ENCODE measurements around the gene TOP2B.

Gene TOP2B

GRCh38 chr3:25631989-25632388 is 32.7 kb downstream of the TOP2B start:
- FAIRE-seq (no peak), DNase-seq (ENCODE audit: insufficient read length, low spot score) (no peak)

GRCh38 chr3:25621087-25621486 is 43.6 kb downstream of the TOP2B start:
- no peak for DNase-seq (ENCODE audit: insufficient read length, low spot score)
- FAIRE-seq = no peak

GRCh38 chr3:25620493-25620892 is 44.2 kb downstream of the TOP2B start:
- FAIRE-seq (no peak), DNase-seq (ENCODE audit: insufficient read length, low spot score) (no peak)

- DNase-seq (ENCODE audit: insufficient read length, low spot score) = no peak
- FAIRE-seq = no peak
Measured at GRCh38 chr3:25619382-25619781, 45.3 kb downstream of the TOP2B start.

- FAIRE-seq (no peak), DNase-seq (ENCODE audit: insufficient read length, low spot score) (no peak)
Measured at GRCh38 chr3:25618028-25618427, 46.7 kb downstream of the TOP2B start.

GRCh38 chr3:25611193-25611592 is 53.5 kb downstream of the TOP2B start:
- no peak for FAIRE-seq
- no peak for DNase-seq (ENCODE audit: insufficient read length, low spot score)

GRCh38 chr3:25610779-25611178 is 53.9 kb downstream of the TOP2B start:
- DNase-seq (ENCODE audit: insufficient read length, low spot score) (no peak), FAIRE-seq (no peak)

GRCh38 chr3:25610167-25610566 is 54.5 kb downstream of the TOP2B start:
- no peak for FAIRE-seq
- DNase-seq (ENCODE audit: insufficient read length, low spot score) = no peak

- DNase-seq (ENCODE audit: insufficient read length, low spot score) (peak; percentile 46), FAIRE-seq (no peak)
Measured at GRCh38 chr3:25604107-25604805, 60.5 kb downstream of the TOP2B start.

- no peak for DNase-seq (ENCODE audit: insufficient read length, low spot score)
Measured at GRCh38 chr3:25603703-25604102, 61.0 kb downstream of the TOP2B start.

GRCh38 chr3:25597535-25598101 is 67.1 kb downstream of the TOP2B start:
- DNase-seq (ENCODE audit: insufficient read length, low spot score) = no peak
- no peak for FAIRE-seq

More at GRCh38 chr3:25603703-25604102, 61.0 kb downstream of the TOP2B start:
- FAIRE-seq = no peak

- peak; percentile 22 for DNase-seq (ENCODE audit: insufficient read length, low spot score)
Measured at GRCh38 chr3:25594007-25594502, 70.7 kb downstream of the TOP2B start.

GRCh38 chr3:25593001-25593400 is 71.7 kb downstream of the TOP2B start:
- DNase-seq (ENCODE audit: insufficient read length, low spot score) (no peak), FAIRE-seq (no peak)

More at GRCh38 chr3:25594007-25594502, 70.7 kb downstream of the TOP2B start:
- no peak for FAIRE-seq

GRCh38 chr3:25592510-25592968 is 72.2 kb downstream of the TOP2B start:
- DNase-seq (ENCODE audit: insufficient read length, low spot score) (no peak), FAIRE-seq (no peak)

- no peak for FAIRE-seq
- no peak for DNase-seq (ENCODE audit: insufficient read length, low spot score)
Measured at GRCh38 chr3:25589783-25590258, 74.9 kb downstream of the TOP2B start.

- FAIRE-seq (no peak), DNase-seq (ENCODE audit: insufficient read length, low spot score) (no peak)
Measured at GRCh38 chr3:25589104-25589782, 75.5 kb downstream of the TOP2B start.

GRCh38 chr3:25588441-25589103 is 76.1 kb downstream of the TOP2B start:
- FAIRE-seq (no peak), DNase-seq (ENCODE audit: insufficient read length, low spot score) (no peak)

- DNase-seq (ENCODE audit: insufficient read length, low spot score) (no peak), FAIRE-seq (no peak)
Measured at GRCh38 chr3:25587975-25588374, 76.7 kb downstream of the TOP2B start.

- FAIRE-seq = no peak
- DNase-seq (ENCODE audit: insufficient read length, low spot score) = no peak
Measured at GRCh38 chr3:25587526-25587925, 77.2 kb downstream of the TOP2B start.

- no peak for FAIRE-seq
- DNase-seq (ENCODE audit: insufficient read length, low spot score) = no peak
Measured at GRCh38 chr3:25587094-25587493, 77.6 kb downstream of the TOP2B start.

- FAIRE-seq (no peak), DNase-seq (ENCODE audit: insufficient read length, low spot score) (no peak)
Measured at GRCh38 chr3:25586553-25586952, 78.2 kb downstream of the TOP2B start.

Data from HTR-8/SVneo (cell line).